HG02840 (cell line): ENCODE data around the gene RIT2.

Source experiments
- ATAC-seq: cut with Tn5 transposase; IDR thresholded peaks from one replicate; pipeline ENCODE4 v1.9.1; 2021; ENCODE audit warnings: mild to moderate bottlenecking, moderate library complexity, moderate number of reproducible peaks; ENCODE audit not compliant: unreplicated experiment, low FRiP score

The RIT2 gene

DNA sequence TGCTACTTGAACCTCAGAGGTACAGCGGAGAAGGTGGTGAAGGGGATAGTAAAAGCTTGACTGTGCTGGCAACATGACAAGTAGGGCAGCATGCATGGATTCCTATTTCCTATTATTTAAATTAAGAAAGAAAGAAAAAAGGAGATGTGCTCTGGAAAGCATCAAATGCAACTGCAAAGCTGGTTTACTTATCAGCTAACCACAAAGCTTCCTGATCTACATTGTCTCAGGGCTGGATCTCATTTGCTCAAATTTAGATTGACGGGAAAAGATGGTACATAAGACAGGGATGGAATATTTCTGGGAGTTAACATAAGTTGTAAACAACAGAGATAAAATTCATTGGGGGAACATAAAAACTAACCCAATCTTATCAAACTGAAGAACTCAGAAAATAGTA is 178.0 kb downstream of the RIT2 start:
- ATAC-seq, result no peak

DNA sequence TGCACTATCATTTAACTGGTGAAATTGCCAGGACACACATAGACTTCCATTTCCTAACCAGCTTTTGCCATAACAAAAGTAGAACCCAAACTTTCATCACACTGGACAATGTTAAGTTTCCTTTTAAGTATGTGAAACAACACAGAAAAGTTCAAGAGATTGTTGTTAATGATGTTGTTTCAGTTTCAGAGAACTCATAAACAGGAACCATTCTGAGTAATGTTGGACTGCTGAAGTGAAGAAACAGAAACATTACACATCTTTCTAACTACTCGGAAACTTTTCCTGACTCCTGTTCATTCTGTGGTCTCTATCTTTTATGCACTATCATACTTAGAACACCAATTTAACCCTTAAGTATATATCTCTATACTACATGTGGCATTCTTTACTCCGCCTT is 179.2 kb downstream of the RIT2 start:
- no peak for ATAC-seq

DNA sequence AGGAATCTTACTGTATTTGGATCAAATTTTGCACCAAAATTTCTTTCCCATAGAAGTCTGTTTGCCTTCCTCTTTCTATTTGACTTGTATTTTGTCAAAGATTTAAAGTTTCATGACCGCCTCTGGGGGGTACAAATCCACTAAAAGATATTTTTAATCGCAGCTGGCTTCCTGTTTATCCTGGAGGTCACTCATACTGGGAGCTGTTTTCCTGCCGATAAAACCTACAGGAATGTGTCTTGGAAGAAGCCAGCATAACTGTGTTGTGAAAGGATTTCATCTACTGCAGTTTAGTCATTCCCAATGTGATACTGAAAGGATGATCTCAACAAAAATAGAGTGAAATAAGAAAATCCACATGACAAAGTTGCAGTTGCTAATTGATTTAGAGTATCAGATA is 184.0 kb downstream of the RIT2 start:
- ATAC-seq, result no peak

DNA sequence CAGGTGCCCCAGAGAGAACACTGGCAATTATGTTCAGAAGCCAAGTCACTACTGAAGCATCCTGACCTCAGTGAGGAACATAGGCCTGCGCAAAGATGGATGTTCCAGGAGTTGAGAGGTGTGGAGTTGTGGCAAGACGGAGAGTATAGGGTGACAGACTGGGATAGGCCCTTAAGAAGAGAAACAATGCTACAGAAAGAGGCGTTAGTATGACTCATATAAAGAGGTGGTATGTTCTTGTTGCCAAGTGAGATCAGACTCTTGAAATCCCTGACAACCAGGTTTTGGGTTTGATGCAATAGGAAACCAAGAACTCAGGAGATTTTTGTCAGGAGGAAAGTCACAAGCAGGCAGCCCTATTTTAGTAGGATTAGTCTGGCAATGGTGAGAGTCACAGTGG is 185.6 kb downstream of the RIT2 start:
- no peak for ATAC-seq

DNA sequence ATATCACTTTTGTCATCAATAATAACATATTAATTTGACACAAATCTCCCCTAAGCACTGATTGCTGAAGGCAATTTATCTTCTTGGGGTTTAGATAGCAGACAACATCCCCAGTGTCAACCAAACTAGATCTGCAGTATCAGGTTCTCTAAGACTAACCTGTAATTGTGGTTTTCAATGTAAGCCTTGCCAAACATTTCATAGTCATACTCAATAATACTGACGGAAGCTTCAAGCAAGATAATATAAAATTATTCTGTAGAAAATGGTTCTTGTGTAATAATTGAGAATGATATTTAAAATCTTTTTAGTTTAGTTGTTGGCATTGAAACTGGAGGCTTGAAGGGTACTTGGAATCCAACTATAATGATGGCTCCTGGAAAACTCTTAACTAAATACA is 186.3 kb downstream of the RIT2 start:
- no peak for ATAC-seq

DNA sequence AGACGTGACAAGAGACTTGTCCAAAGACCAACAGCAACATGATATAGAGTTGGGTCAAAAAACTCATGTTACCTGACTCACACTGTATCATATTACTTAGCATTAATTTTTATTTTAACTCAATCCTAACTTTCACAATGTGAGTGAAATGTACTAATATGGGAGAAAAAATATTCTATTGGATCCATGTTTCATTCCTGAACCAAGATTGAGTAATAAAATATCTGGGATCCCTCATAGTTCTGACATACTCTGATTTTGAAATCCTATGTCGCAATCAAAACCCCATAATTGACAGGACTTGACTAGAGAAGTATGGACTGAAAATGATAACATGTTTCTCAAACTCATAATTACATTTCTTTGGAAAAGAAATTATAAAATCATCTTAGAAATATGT is 190.4 kb downstream of the RIT2 start:
- ATAC-seq, result no peak

DNA sequence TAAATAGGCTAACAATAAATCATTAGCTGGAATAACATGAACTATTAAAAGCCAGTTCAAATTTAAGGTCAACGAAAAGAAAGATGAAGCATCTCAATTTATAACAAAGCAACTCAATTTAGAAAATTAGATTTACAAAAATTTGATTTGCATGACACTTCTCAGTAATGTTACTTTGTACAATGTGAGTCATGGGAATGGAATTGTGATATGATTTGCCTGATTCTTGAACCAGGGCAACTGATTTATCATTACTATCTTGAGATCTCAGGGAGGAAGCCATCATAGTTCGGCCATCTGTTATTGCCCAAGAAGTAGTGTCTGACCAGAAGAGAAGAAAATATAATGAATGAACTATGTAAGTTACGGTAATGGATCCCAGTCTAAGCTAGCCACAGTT is 193.1 kb downstream of the RIT2 start:
- ATAC-seq, result no peak

DNA sequence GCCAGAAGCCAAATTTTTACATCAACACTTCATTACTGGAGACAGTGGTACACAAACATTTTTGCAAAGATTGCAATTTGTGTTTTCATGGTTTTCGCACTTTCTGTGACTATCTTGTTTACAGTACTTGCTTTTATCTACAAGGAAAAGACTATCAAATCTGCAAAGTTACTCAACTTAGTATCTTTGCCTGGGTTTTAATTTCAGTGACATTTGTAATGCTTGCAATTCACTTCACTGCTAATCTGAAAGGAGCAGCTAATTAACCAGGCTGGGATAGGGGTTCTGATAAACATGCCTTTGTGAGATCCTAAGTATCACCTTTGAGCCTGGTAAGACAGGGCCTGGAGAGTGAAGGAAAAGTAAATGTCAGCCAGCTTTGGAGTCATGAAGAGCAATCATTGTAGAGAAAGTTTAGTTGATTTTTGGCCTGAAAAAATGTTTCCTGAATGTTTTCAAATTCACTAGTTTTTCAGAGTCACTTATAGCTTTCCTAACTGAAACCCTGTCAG is 194.2 kb downstream of the RIT2 start:
- no peak for ATAC-seq

DNA sequence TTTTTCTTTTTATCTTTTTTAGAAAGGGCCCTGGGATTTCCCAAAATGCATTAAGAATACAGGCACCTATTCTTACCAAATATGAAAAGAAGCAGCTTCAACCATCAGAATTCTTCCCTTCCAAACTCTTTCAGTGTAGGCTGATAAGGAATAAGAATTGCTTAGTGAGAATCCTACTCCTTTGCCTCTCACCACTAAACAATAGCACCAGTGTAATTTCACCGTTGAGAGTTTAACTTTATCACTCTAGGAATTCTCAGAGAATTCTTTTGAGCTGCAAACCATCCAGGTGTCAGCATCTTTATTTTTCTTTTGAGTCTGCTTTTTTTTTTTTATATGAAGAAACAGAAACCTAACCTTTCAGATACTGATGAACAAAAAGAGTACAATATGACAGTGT is 194.9 kb downstream of the RIT2 start:
- no peak for ATAC-seq

DNA sequence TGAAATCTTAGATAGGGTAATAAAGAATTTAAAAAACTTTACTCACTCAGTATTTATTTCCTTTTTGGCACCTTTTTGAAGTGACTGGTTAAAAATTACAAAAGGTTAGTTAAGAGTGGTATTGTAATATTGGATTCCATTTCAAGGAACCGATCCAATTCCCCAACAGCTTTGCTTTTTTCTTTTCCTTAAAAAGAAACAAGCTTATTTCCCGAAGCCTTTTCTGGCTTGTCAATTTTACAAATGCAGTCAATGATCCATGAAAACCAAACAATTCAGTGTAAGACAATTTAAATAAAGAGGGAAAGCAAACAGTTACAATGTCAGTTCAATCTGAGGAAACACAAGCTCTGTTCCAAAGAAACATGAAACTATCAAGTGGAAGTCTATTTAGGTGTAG is 200.2 kb downstream of the RIT2 start:
- ATAC-seq, result no peak

DNA sequence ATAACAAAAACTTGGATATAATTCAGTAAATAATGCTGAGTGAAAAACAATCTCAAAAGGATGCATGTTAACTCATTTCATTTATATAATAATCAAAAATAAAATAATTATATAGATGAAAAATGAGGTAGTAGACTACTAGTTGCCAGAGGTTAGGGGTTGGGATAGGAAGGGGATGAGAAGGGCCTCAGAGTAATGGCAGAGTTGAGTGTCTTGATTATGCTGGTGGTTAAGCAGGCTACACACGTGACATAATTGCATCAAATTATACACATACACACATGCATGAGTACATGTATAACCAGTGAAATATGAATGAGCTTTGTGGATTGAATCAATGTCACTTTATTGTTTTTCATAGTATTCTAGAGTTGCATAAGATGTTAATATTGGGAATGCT is 201.0 kb downstream of the RIT2 start:
- no peak for ATAC-seq

DNA sequence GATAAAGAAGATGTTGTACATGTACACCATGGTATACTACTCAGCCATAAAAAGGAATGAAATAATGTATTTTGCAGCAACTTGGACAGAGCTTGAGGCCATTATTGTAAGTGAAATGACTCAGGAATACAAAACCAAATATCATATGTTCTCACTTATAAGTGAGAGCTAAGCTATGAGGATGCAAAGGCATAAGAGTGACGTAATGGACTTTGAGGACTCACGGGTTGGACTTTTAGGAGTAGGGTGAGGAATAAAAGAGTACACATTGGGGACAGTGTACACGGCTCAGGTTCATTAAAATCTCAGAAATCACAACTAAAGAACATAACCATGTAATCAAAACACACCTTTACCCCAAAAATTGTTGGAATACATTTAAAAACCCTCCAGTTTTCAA is 206.4 kb downstream of the RIT2 start:
- ATAC-seq, result no peak

DNA sequence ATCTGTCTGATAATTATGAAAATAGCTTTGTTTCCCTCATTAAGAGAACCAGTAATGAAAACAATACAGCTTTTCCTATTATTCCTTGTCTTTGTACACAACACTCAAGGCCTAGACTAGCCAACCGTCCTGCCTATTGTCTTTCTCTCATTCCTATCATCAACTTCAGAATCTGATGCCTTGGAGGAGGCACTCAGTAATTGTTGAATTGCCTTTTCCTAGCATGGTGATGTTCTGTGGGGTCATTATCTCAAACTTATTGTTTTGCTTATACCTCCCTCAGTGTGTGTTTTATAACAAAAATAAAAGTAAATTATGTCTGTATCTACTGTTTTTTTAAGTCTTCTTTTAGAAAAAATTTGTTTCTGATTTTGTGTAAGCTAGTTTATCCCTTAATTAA is 208.7 kb downstream of the RIT2 start:
- no peak for ATAC-seq

DNA sequence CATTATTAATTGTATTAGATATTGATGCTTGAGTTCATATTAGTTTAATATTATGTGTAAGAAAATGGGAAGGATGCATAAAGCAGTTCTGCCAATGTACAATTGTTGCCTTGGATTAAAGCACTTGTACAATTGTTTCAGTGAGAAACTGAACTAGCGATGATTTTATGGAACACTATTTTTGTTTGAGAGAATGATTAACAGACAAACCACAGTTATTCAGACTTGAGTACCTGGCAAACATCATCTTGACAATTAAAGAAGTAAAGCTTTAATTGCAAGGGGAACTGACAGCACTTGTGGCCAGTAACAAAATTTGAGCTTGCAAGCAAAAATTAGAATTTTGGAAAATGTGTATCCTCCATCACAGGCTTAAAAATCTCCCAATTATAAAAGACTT is 214.3 kb downstream of the RIT2 start:
- ATAC-seq, result no peak

DNA sequence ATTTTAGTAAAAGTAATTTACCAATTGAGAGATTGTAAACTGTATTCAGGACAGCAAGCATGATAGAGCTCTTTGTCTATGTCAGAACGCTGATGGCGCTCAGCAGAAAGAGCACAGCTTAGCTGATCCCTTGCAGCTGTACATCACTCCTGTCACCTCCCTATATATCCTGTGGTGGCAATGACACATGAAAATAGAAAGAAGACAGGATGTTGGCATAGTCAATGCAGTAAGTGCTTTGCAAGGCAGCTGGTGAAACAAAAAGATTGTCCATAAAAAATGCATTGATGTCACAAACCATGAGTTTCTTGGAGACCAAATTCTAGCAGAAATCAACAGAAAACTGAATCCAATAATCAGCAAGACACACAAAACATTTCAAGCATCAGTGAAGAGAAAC is 221.5 kb downstream of the RIT2 start:
- no peak for ATAC-seq

DNA sequence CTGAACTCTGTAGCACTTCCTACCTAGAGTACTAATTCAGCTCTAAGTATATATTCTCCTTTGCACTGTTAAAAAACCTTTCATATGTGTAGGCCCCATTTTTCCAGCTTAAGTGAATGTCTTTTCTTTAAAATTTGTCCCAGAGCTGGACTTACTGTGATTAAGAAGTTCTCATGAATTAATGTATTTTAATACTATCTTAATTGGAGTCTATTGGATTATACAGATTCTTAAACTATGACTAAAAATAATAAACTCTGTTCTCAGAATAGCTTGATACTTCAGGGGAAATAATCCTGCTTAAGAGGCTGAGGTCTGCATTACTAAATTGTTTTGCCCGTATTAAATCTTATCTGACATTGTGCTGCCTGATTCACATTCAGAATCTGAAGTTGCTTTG is 223.3 kb downstream of the RIT2 start:
- ATAC-seq, result no peak

DNA sequence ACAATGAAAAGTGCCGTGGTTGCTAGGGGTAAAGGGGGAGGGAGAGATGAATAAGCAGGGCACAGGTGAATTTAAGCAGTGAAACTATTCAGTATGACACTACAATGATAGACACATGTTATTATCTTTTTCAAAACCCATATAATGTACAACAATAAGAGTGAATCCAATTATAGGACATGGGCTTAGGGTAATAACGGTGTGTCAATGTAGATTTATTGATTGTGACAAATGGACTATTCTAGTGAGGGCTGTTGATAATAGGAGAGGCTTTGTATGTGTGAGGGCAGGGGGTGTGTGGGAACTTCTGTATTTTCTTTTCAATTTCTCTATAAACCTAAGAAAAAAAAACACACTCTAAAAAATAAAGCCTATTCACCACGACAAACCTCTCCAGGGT is 223.8 kb downstream of the RIT2 start:
- ATAC-seq, result no peak

DNA sequence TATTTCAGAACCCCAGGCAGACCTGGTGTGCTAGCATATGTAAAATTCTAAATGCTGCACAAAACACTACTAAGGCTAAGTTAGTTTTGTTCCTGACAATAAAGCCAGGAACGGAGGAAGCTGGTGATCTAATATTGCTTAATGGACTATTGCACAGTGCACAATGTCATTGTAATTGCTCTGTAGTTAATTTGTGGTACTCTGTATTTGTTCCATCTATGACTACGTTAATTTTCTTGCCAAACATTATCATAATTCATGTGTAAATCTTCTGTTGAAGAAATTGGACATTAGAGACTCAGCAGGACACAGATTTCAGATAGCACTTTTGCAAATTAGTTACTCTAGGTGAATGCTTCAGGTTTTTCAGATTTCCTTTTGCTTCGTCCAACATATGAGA is 232.3 kb downstream of the RIT2 start:
- ATAC-seq, result no peak

DNA sequence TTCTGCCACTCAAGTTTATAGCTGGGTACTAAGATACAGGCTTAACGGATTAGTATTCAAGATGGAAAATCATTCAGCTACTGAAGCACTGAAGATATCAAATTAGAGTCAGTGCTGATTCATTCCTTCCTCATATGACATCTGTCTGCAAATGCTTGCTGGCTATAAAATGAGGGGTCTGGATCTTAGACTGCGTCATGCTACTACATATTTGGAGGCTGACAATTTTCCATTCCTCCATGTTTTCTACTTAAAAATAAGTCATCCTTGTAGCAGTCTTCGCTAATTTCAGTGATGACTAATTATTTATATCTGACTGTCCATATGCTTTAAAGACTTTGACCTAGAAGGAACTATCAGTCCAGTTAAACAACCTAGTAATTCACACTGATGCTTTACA is 233.4 kb downstream of the RIT2 start:
- ATAC-seq, result no peak

DNA sequence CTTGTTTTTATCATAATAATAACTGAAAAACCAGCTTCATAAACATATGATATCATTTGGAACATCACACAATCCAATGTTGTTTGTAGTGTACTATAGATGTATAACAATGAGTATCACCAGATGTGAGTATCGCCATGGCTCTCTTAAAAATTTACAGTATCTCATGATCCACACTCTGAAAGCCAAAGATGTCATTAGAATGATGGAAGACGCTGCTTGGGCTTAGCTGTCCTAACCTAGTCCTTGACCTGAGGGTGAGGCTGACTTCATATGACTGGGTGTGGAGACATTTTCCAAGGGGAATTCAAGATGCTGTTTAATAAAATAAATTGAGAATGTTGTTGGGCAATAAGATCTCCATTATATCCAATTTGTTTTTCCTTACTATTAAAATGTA is 242.6 kb downstream of the RIT2 start:
- ATAC-seq, result no peak

DNA sequence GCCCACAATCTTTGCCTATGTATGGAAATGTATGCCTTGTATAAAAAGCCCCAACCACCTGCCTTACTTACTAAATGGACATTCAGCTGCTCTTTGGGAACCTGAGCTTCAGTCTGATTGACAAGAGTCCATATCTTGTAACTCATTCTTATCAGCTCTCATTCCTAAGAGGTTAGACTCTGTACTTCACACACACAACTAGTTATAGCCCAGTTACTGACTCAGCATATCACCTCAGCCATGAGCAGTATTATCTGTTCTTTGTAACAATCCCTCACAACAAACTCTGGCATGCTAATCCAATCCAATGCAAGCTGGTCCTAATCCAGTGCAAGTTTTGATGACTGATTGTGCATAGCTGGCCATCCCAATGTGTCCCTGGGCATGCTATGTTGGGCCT is 250.6 kb downstream of the RIT2 start:
- no peak for ATAC-seq

DNA sequence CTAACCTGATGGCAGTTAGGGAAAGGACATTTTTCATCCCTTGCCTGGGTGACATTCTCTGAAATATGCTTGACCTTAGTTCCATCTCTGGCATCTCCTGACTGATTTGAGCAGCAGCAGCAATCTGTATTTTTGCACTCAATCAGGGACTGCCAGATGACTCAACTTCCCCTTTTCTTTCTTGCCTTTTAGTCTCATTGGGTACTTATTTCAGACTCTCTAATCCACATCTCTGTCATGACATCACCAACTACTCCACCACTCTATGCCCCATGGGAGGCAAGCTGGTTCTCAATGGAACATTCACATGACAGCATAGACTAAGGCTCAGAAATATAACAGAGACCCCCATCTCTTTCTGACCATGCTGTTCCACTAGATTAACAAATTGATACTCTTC is 254.2 kb downstream of the RIT2 start:
- no peak for ATAC-seq

DNA sequence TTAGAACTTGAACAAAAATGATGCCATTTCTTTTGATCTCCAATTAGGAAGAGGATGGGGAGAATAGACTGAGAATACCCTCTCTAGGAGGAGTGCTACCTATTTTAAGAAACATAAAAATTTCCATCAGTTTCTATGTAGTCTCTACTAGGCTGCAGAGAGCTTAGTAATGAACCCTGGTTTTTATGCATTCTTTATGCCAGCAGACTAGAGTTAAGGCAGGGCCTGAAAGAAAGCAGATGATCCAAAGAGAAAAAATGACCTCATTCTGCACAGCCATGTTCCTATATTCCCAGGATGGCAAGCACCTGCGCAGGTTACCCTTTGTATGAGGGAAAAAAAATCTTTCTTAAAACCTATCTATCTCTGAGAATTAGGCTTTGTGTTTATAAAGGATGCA is 254.9 kb downstream of the RIT2 start:
- no peak for ATAC-seq

DNA sequence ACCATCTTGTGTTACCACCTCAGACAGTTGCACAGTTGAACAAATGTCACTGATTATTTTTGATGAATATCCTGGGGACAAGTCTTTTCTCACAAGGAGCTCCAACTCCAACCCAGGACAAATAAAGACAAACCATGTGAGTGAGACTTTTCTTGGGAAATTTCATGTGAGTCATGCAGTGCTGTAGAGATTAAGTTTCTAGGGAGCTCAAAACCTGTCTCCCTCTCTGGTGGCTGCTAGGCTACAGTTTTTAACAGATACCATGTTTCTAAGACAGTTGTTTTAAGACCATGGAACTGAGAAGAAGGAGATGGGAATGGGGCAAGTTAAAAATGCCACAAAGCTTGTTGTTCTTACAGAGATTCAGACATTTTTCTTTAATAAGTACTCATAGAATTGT is 255.5 kb downstream of the RIT2 start:
- no peak for ATAC-seq
